ENCODE data around the gene LGMN. TPM values are rescaled to one million over a fixed set of nuclear protein-coding genes. Genes with fewer than 3 reads are reported as not detected.

LGMN gene
- 100 to 1,000 TPM; 226 to 405 (median 297) TPM for total RNA-seq

DNA sequence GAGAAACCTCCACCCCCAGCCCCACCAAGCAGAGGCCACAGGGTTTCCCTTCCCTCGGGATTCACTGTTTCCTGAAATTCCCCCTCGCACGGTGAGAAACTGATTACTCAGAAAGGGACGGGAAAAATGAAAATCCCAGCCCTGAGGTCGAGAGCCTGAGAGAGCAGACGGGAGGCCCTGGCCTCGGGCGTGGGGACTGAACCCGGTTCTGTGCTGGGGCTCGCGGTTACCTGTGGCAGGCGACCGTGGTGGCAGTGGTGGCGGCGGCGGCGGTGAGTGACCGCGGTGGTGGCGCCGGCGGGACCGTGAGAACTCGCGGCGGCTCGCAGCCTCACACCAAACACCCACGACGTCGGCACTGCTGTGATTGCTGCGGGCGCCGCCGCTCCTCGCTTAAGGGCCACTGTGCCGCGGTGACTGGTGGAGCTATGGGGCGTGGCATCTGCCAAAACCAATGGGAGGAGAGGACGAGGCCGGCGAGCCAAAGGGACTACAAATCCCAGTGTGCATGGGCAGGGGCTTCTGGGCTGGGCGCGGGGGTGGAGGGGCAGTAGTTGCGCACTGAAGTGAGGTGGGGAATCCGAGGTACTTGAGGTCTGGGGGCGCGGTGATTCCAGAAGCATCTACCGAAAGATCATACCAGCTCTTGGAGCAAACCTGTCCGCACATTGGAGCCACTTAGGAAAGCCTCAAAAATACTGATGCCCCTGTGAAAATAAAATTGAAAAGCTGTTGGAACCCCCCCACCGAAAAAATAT, at the start of gene LGMN:
LGMN (minus strand) TSS at position 369 of the 758 bp plus-strand sequence. CDS start 15,841 bp downstream, outside the sequence.
- peak; percentile 98 for DNase-seq
- Histone ChIP-seq H3K36me3 (no peaks in the 10 kb centered on the region), H3K4me3 (replicated peaks in 1 of 3) (peak within 1 kb of the TSS; percentile 0 to 99 (median 77)), H3K27me3 (no peaks in the 10 kb centered on the region), H3K27ac (peak within 1 kb of the TSS; percentile 76 to 87 (median 82)), H3K4me1 (peaks cover 12 to 30% of the 10 kb centered on the region in 2 donors), H3K9me3 (no peaks in the 10 kb centered on the region)
- intact Hi-C loops (cut with DNase I), result no loop called here
- WGBS, 2 donors, result 2% methylated on average over 24 to 45 of the region's 50 CpGs
- TF ChIP-seq, protein P1, sequence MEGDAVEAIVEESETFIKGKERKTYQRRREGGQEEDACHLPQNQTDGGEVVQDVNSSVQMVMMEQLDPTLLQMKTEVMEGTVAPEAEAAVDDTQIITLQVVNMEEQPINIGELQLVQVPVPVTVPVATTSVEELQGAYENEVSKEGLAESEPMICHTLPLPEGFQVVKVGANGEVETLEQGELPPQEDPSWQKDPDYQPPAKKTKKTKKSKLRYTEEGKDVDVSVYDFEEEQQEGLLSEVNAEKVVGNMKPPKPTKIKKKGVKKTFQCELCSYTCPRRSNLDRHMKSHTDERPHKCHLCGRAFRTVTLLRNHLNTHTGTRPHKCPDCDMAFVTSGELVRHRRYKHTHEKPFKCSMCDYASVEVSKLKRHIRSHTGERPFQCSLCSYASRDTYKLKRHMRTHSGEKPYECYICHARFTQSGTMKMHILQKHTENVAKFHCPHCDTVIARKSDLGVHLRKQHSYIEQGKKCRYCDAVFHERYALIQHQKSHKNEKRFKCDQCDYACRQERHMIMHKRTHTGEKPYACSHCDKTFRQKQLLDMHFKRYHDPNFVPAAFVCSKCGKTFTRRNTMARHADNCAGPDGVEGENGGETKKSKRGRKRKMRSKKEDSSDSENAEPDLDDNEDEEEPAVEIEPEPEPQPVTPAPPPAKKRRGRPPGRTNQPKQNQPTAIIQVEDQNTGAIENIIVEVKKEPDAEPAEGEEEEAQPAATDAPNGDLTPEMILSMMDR (IDR thresholded peaks at IDR 0.05), result no peak
- TF ChIP-seq POLR2A (IDR thresholded peaks at IDR 0.05), result peak; percentile 79 to 100

DNA sequence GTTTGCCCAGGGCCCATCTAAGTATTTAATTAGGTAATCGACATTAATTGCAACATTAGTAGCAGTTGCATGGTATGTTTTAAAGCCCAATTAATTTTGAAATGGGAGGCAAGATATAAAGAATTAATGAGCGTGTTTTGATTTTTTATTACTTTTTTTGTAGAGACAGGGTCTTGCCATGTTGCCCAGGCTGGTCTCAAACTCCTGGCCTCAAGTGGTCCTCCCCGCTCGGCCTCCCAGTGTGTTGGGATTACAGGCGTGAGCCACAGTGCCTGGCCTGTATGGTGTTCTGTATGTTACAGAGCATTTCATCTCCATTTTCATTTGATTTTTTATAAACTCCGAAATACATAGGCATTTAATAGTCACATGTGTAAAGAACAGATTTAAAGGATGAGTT, 46.5 kb upstream of the LGMN start:
- H3K36me3 ChIP-seq, result peaks cover 0 to 9% of the 10 kb centered on the region in 2 donors
- intact Hi-C loops (cut with DNase I), result no loop called here
- no peak for DNase-seq
- no peaks in the 10 kb centered on the region for H3K27me3 ChIP-seq
- H3K4me3 ChIP-seq (replicated peaks in 1 of 3), result peak overlapping the region; percentile 80 to 99 (median 95)
- TF ChIP-seq POLR2A (IDR thresholded peaks at IDR 0.05), result no peak
- TF ChIP-seq, protein P1 (IDR thresholded peaks at IDR 0.05), result no peak
- peak overlapping the region in 2 of 3 donors; percentile 76 for H3K27ac ChIP-seq
- no peaks in the 10 kb centered on the region for H3K9me3 ChIP-seq
- H3K4me1 ChIP-seq, result peaks cover 13 to 15% of the 10 kb centered on the region in 2 donors
- 56 to 64% methylated on average over 6 of the region's 6 CpGs for WGBS, 2 donors

DNA sequence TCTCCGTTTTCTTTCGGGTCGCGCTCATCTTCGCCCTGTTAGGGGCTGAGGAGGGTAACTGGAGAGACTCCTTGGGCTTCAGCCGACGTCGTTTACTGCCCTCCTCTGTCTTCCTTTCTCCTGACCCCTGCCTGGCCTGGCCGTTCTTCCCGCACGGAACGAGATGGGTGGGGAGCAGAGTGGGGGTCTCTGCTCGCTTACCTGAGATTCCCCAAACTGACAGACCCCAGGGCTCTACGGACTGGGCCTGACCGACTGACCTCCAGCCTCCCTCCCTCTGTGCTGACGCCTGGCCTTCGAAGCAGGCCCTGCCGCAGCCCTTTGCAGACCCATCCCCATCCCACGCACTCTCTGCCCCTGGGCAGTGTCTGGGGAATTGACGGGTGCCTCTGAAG, 46.1 kb upstream of the LGMN start:
- Histone ChIP-seq H3K27me3 (no peaks in the 10 kb centered on the region), H3K27ac (peak overlapping the region; percentile 72 to 76 (median 76)), H3K4me3 (replicated peaks in 1 of 3) (peak overlapping the region; percentile 80 to 99 (median 95)), H3K4me1 (peaks cover 13 to 15% of the 10 kb centered on the region in 2 donors), H3K9me3 (no peaks in the 10 kb centered on the region), H3K36me3 (peaks cover 0 to 9% of the 10 kb centered on the region in 2 donors)
- DNase-seq, result no peak
- 0% methylated on average over 1 to 18 of the region's 20 CpGs for WGBS, 2 donors
- TF ChIP-seq, protein P1 (IDR thresholded peaks at IDR 0.05), result no peak
- TF ChIP-seq POLR2A (IDR thresholded peaks at IDR 0.05), result no peak
- intact Hi-C loops (cut with DNase I), result no loop called here

DNA sequence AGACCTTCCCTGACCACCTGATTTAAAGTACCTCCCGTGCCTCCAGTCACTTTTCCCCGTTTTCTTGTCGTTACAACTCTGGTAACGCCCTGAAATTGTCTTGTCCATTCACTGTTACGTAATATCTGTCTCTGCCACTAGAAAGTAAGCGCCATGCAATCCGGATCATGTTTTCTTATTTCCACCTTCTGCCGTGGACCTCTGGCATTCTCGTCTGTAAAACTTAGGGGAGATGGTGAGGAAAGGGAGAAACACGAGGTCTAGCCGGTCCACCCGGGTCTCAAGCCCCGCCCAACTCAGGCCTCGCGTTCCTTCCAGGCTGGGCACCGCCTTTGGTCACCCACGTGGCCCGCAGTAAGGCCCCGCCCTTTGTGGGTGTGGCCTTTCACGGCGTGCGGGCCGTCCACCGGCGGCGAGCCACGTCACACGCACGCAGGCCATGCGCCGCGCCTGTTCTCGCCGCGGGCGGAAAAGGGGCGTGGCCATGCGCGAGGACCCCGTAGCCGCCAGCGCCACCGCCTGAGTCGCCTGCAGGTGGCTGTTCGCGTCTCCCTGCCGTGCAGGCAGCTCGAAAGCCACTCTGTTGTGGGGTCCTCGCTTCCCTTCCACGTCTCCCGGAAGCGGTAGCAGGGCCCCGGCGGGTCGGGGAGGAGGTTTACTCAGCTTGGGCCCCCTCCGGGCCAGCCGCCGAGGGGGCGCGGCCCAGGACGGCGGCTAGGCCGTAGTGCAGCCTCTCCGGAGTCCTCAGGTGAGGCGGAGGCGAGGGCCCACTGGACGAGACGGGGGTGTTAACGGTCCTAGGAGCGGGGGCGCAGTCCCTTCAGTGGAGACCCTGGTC, 45.5 kb upstream of the LGMN start, which contains the start of gene GOLGA5:
GOLGA5 (plus strand) TSS at position 597 of the 838 bp plus-strand sequence. CDS start 3,133 bp downstream, outside the sequence.
- Histone ChIP-seq H3K27ac (peak within 1 kb of the TSS; percentile 72 to 76 (median 76)), H3K27me3 (no peaks in the 10 kb centered on the region), H3K4me3 (replicated peaks in 1 of 3) (peak within 1 kb of the TSS; percentile 80 to 99 (median 95)), H3K4me1 (peaks cover 13 to 15% of the 10 kb centered on the region in 2 donors), H3K9me3 (no peaks in the 10 kb centered on the region), H3K36me3 (peaks cover 0 to 9% of the 10 kb centered on the region in 2 donors)
- WGBS, 2 donors, result 4 to 7% methylated on average over 18 to 20 of the region's 71 CpGs
- intact Hi-C loops (cut with DNase I), result no loop called here
- peak in 1 of 2 donors; percentile 78 for TF ChIP-seq POLR2A (IDR thresholded peaks at IDR 0.05)
- TF ChIP-seq, protein P1 (IDR thresholded peaks at IDR 0.05), result peak in 3 of 6 experiments; percentile 13 to 47 (median 22)
- DNase-seq, result peak; percentile 98 to 99
